HCT116 (cell line): ENCODE data around the gene TMIGD2. TPM values are rescaled to one million over a fixed set of nuclear protein-coding genes. Genes with fewer than 3 reads are reported as not detected.
A peak's percentile ranks its signal among the peaks of the same experiment; 100 is the strongest.

Source experiments
- ATAC-seq: fragments of 200-7000 bp; cut with Tn5 transposase; 2 replicates; pipeline ENCODE4 v1.9.1; 2020; ENCODE audit warnings: mild to moderate bottlenecking, moderate library complexity
- BruUV-seq: library from RNA; stranded (reverse); fragments of 400-500 nt; replicated peaks from 2 replicates; lab custom pipeline; 2021; lab: Mats Ljungman, UMichigan
- CTCF ChIA-PET: fragments of 300-600 bp; sonication (Branson Sonifier 250); formaldehyde crosslinking; loops from one replicate; lab custom pipeline; 2021; ENCODE audit warnings: antibody characterized with exemption; lab: Charles Lee
- POLR2A ChIA-PET: fragments of 300-600, 350-600 bp; sonication (Branson Sonifier 250); formaldehyde crosslinking; loops from one replicate; lab custom pipeline; 2021; ENCODE audit warnings: antibody characterized with exemption; lab: Charles Lee
- RAD21 ChIA-PET, 2 experiments: fragments of 300-600 bp; sonication (Branson Sonifier 250); formaldehyde crosslinking; loops; one replicate each; lab custom pipeline; 2023; ENCODE audit warnings: low total read pairs in 2 of 2; ENCODE audit not compliant: uncharacterized antibody in 2 of 2, unreplicated experiment in 2 of 2, low non-redundant PET in 1 of 2; lab: Charles Lee
- DNase-seq: peaks from one replicate; pipeline ENCODE4 v3.0.0-alpha.2; 2010; ENCODE audit warnings: low read depth, low spot score
- H2AFZ ChIP-seq: fragments of 200-600 bp; shearing (Covaris generic), sonication (generic); 2 replicates; pipeline ENCODE4 v1.6.1; 2017; ENCODE audit warnings: low read depth, mixed run types, mixed read lengths, antibody characterized with exemption, low read length; ENCODE audit not compliant: poor library complexity, severe bottlenecking
- H3K27ac ChIP-seq: 2 replicates; pipeline ENCODE4 v1.5.1; 2012; ENCODE audit warnings: low read depth, low read length
- H3K27me3 ChIP-seq: fragments of 200-600 bp; sonication (generic); 2 replicates; pipeline ENCODE4 v1.6.1; 2016; ENCODE audit warnings: mixed run types, low read length, mixed read lengths; ENCODE audit not compliant: insufficient read depth
- H3K36me3 ChIP-seq, 2 experiments: fragments of 200-500 bp in 1 of 2; fragments of 200-600 bp in 1 of 2; sonication (Bioruptor generic) in 1 of 2; sonication (generic) in 1 of 2; 2 replicates each; pipeline versions ENCODE4 v1.5.1 to v1.6.1; 2014 to 2016; ENCODE audit warnings: low read length in 2 of 2, inconsistent platforms in 1 of 2, mixed read lengths in 1 of 2, mixed run types in 1 of 2; ENCODE audit not compliant: insufficient read depth in 2 of 2, control insufficient read depth in 1 of 2
- H3K4me1 ChIP-seq, 2 experiments: fragments of 200-600 bp in 1 of 2; sonication (generic) in 1 of 2; 2 replicates each; pipeline versions ENCODE4 v1.5.1 to v1.6.1; 2012 to 2017; ENCODE audit warnings: low read length in 2 of 2, inconsistent platforms in 1 of 2, mild to moderate bottlenecking in 1 of 2, mixed read lengths in 1 of 2, mixed run types in 1 of 2, moderate library complexity in 1 of 2; ENCODE audit not compliant: insufficient read depth in 2 of 2, control insufficient read depth in 1 of 2
- H3K4me2 ChIP-seq: fragments of 200-600 bp; sonication (generic); 2 replicates; pipeline ENCODE4 v1.6.1; 2017; ENCODE audit warnings: mixed run types, low read length, mixed read lengths
- H3K4me3 ChIP-seq, 2 experiments: fragments of 200-600 bp in 1 of 2; sonication (generic) in 1 of 2; replicated peaks in 1 of 2; 2 replicates each; pipeline ENCODE4 v1.5.1; 2011 to 2016; ENCODE audit warnings: low read length in 2 of 2, control low read depth in 1 of 2, low read depth in 1 of 2, mild to moderate bottlenecking in 1 of 2, mixed read lengths in 1 of 2, mixed run types in 1 of 2
- H3K79me2 ChIP-seq: fragments of 200-600 bp; sonication (generic); 2 replicates; pipeline ENCODE4 v1.6.1; 2017; ENCODE audit warnings: mild to moderate bottlenecking, mixed run types, low read length, moderate library complexity, mixed read lengths; ENCODE audit not compliant: insufficient read depth
- H3K9ac ChIP-seq: fragments of 200-600 bp; sonication (generic); 2 replicates; pipeline ENCODE4 v1.6.1; 2016; ENCODE audit warnings: low read length, mixed read lengths
- H3K9me2 ChIP-seq: fragments of 200-600 bp; sonication (generic), shearing (Covaris generic); 2 replicates; pipeline ENCODE4 v1.6.1; 2017; ENCODE audit warnings: mixed run types, mild to moderate bottlenecking, moderate library complexity; ENCODE audit not compliant: insufficient read depth
- H3K9me3 ChIP-seq, 2 experiments: fragments of 200-500 bp in 1 of 2; fragments of 200-600 bp in 1 of 2; sonication (Bioruptor generic) in 1 of 2; sonication (generic) in 1 of 2; 2 replicates each; pipeline ENCODE4 v1.6.1; 2014 to 2017; ENCODE audit warnings: low read length in 2 of 2, mixed read lengths in 2 of 2, inconsistent platforms in 1 of 2, low read depth in 1 of 2, mild to moderate bottlenecking in 1 of 2, mixed run types in 1 of 2, moderate library complexity in 1 of 2; ENCODE audit not compliant: control insufficient read depth in 1 of 2, insufficient read depth in 1 of 2
- H4K20me1 ChIP-seq: fragments of 200-600 bp; sonication (generic), shearing (Covaris generic); 2 replicates; pipeline ENCODE4 v1.6.1; 2017; ENCODE audit warnings: mixed run types, mild to moderate bottlenecking, moderate library complexity; ENCODE audit not compliant: insufficient read depth
- CBX3 ChIP-seq: IDR thresholded peaks from 2 replicates; pipeline ENCODE4 v1.6.1; 2012; ENCODE audit warnings: low read depth
- CTCF ChIP-seq, 3 experiments: fragments of 200-600 bp in 1 of 3; sonication (generic) in 1 of 3; IDR thresholded peaks in 2 of 3; conservative IDR thresholded peaks in 1 of 3; 2 replicates each; pipeline ENCODE4 v1.5.1; 2012 to 2017; ENCODE audit warnings: low read depth in 2 of 3, low read length in 2 of 3, antibody characterized with exemption in 1 of 3, borderline replicate concordance in 1 of 3, control low read depth in 1 of 3, mild to moderate bottlenecking in 1 of 3, mixed read lengths in 1 of 3, mixed run types in 1 of 3, moderate library complexity in 1 of 3; ENCODE audit not compliant: insufficient read depth in 1 of 3
- FOSL1 ChIP-seq: IDR thresholded peaks from 2 replicates; pipeline ENCODE4 v1.6.1; 2012; ENCODE audit warnings: low read depth
- MAX ChIP-seq: IDR thresholded peaks from 2 replicates; pipeline ENCODE4 v1.6.1; 2012
- POLR2AphosphoS5 ChIP-seq: IDR thresholded peaks from 2 replicates; pipeline ENCODE4 v1.6.1; 2011; ENCODE audit warnings: mild to moderate bottlenecking, low read depth, low read length, moderate library complexity
- REST ChIP-seq: IDR thresholded peaks from 2 replicates; pipeline ENCODE4 v1.6.1; 2012; ENCODE audit warnings: low read depth
- SIN3A ChIP-seq: IDR thresholded peaks from 2 replicates; pipeline ENCODE4 v1.6.1; 2012; ENCODE audit warnings: low read depth
- intact Hi-C: fragments of 100-400 bp; cut with micrococcal nuclease; formaldehyde crosslinking; loops from 2 replicates; pipeline ENCODE4 v1.10.0; 2022
- total RNA-seq: library from RNA; stranded (reverse); gene quantifications from one replicate; pipeline ENCODE4 v1.2.1, GENCODE V29; 2021; ENCODE audit not compliant: unreplicated experiment

Gene TMIGD2
- total RNA-seq, 1 experiment from 2014 or later = not detected

- Histone ChIP-seq H3K9ac (no peak overlapping the region), H3K4me1 (no peaks in the 10 kb centered on the region), H3K27me3 (no peaks in the 10 kb centered on the region), H3K27ac (no peak overlapping the region), H3K4me2 (no peak overlapping the region), H3K79me2 (no peaks in the 10 kb centered on the region), H3K36me3 (peaks cover 21 to 36% of the 10 kb centered on the region in 2 experiments), H4K20me1 (no peaks in the 10 kb centered on the region), H3K9me3 (peaks cover 5 to 6% of the 10 kb centered on the region in 2 experiments; a peak in 2 of 4 replicates), H2AFZ (no peak overlapping the region), H3K4me3 (no peak overlapping the region), H3K9me2 (no peaks in the 10 kb centered on the region)
- intact Hi-C loops = no loop called here
- ChIA-PET POLR2A (no interaction called here), RAD21 (no interaction called here), CTCF (interaction anchor here (0.6 kb wide), 1 partner anchor 71 kb away, joined by 3 read pairs; no protein-coding TSS in a partner anchor)
- ATAC-seq (no peak), DNase-seq (no peak)
- TF ChIP-seq FOSL1 (no peak), REST (no peak), SIN3A (no peak), MAX (no peak)
- no TSS peak for BruUV-seq
Observed at GRCh38 chr19:4257025-4257424, 45.2 kb downstream of the TMIGD2 start.

- Histone ChIP-seq H3K36me3 (peaks cover 25 to 40% of the 10 kb centered on the region in 2 experiments), H3K27ac (no peak overlapping the region), H3K4me3 (no peak overlapping the region), H3K4me2 (no peak overlapping the region), H3K4me1 (no peaks in the 10 kb centered on the region), H4K20me1 (no peaks in the 10 kb centered on the region), H3K79me2 (no peaks in the 10 kb centered on the region), H3K9ac (no peak overlapping the region), H3K9me3 (peaks cover 5 to 6% of the 10 kb centered on the region in 2 experiments; a peak in 2 of 4 replicates), H2AFZ (no peak overlapping the region), H3K27me3 (no peaks in the 10 kb centered on the region), H3K9me2 (no peaks in the 10 kb centered on the region)
- intact Hi-C loops = no loop called here
- ATAC-seq = peak; percentile 62
- no peak for DNase-seq
- ChIA-PET POLR2A (interaction anchor here (1.2 kb wide), 1 partner anchor 10 kb away, joined by 3 read pairs; the partner anchor contains the start of gene YJU2), CTCF (interaction anchor here (0.6 kb wide), 1 partner anchor 72 kb away, joined by 3 read pairs; no protein-coding TSS in a partner anchor), RAD21 (no interaction called here)
- TF ChIP-seq CTCF (IDR thresholded peaks at IDR 0.05 in 2 of 3, conservative IDR thresholded peaks at IDR 0.05 in 1 of 3; ENCODE audit: borderline replicate concordance in 1 of 3, insufficient read depth in 1 of 3, low read depth in 2 of 3, low read length in 2 of 3) (peak in 2 of 3 experiments; percentile 35 to 65; a peak in 4 of 6 replicates), CBX3 (peak; percentile 79), POLR2AphosphoS5 (no peak)
- BruUV-seq = no TSS peak
Observed at GRCh38 chr19:4256563-4256962, 45.6 kb downstream of the TMIGD2 start.
